Tibial nerve (tissue), 4 donors: ENCODE measurements around the gene ATP2A1.

Experiments used
- EP300 ChIP-seq, 2 donors: sonication (generic); formaldehyde crosslinking; IDR thresholded peaks; one replicate each; pipeline ENCODE4 v1.6.1; 2017; ENCODE audit warnings: antibody characterized with exemption in 2 of 2, mild to moderate bottlenecking in 1 of 2
- POLR2A ChIP-seq, 2 donors: fragments of 450-650 bp; IDR thresholded peaks; one replicate each; pipeline ENCODE4 v1.6.1; 2017; ENCODE audit warnings: antibody characterized with exemption in 2 of 2, mild to moderate bottlenecking in 2 of 2, moderate library complexity in 2 of 2
- TF ChIP-seq, protein P1 (sequence below), 5 experiments: fragments of 200-600 bp in 3 of 5; fragments of 450-650 bp in 2 of 5; sonication (generic) in 3 of 5; IDR thresholded peaks; one replicate each; pipeline ENCODE4 v1.5.1; 2016 to 2019; ENCODE audit warnings: antibody characterized with exemption in 5 of 5, mild to moderate bottlenecking in 3 of 5, moderate library complexity in 2 of 5

DNA sequence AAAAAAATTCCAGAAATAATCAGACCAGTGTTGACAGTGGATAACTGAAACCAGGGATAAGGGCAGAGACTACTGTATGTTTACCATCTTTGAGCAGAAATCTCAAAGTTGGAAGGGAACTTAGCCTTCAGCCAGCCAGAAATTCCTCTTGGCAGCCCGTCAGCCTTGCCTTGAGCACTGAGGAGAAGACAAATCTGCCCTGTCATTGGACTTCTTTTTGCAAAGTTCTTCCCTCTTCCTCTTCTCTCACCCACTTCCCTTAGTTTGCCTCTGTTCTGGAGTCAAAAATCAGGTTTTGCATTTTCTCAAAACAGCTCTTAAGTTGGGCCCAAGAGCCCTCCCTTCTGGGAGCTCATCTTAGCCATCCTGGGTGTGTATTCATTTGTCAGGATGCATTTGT, 38.4 kb upstream of the ATP2A1 start:
- no peak for TF ChIP-seq POLR2A (IDR thresholded peaks at IDR 0.05)
- TF ChIP-seq, protein P1, sequence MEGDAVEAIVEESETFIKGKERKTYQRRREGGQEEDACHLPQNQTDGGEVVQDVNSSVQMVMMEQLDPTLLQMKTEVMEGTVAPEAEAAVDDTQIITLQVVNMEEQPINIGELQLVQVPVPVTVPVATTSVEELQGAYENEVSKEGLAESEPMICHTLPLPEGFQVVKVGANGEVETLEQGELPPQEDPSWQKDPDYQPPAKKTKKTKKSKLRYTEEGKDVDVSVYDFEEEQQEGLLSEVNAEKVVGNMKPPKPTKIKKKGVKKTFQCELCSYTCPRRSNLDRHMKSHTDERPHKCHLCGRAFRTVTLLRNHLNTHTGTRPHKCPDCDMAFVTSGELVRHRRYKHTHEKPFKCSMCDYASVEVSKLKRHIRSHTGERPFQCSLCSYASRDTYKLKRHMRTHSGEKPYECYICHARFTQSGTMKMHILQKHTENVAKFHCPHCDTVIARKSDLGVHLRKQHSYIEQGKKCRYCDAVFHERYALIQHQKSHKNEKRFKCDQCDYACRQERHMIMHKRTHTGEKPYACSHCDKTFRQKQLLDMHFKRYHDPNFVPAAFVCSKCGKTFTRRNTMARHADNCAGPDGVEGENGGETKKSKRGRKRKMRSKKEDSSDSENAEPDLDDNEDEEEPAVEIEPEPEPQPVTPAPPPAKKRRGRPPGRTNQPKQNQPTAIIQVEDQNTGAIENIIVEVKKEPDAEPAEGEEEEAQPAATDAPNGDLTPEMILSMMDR (IDR thresholded peaks at IDR 0.05): no peak
- TF ChIP-seq EP300 (IDR thresholded peaks at IDR 0.05): no peak
